ENCODE results near the gene CABP5. TPM values are rescaled to one million over a fixed set of nuclear protein-coding genes. Genes with fewer than 3 reads are reported as not detected.

Gene CABP5
- not detected in 5 replicates for total RNA-seq (2022; extraction: Qiagen RNA extraction; ENCODE audit: low read depth)

DNA sequence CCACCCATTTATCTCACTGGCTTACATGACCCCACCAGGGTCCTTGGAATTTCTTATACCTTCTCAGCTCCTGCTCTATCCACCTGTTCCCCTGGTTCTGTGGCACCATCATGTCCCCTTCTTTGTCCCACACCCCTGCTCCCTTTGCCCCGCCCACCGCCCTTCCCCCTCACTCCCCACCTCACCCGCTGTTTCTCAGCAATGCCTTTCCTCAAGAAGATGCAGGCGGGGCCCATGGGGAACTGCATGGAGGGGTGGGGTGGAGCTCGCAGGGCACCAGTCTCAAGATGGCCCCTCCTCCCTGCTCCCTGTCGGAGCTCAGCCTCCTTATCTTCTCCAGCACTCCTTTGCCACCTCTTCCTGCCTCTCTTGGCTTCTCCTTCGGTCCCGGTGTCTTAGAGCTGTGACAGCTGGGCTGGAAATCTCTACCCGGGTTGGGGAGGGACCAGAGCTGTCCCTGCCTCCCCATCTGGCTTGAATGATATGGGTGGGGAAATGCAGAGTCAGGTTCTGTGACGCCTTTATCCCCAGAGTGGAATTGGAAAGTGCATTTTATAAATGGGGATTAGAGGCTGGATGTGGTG is at the start of gene CABP5:
TSS of gene CABP5 (minus strand) at position 405 of the 584 bp plus-strand sequence. CDS start at position 248, 157 bp downstream.

DNA sequence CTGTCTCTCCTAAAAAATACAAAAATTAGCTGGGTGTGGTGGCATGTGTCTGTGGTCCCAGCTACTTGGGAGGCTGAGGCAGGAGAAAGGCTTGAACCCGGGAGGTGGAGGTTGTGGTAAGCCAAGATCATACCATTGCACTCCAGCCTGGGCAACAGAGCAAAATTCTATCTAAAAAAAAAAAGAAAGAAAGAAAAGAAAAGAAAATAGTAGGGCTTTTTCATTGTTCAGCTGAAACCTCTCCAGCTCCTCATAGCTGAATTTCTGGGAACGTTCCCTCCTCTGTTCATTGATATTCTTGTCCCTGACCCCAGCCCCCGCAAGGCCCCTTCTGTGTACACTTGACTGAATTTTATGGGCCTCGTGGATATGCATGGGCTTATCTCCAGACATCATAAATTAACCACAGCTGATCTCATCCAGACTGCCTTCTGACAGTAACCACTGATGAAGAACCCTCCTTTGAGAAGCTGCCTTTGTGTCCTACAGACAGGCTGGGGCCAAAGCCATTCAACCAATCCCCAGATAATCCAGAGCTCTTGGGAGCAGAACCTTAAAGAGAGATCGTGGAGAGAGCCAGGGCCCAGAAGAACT is 49.6 kb downstream of the CABP5 start, which contains the start of gene ELSPBP1:
TSS of gene ELSPBP1 (plus strand) at position 424 of the 594 bp plus-strand sequence. CDS start 14,036 bp downstream, outside the sequence.

DNA sequence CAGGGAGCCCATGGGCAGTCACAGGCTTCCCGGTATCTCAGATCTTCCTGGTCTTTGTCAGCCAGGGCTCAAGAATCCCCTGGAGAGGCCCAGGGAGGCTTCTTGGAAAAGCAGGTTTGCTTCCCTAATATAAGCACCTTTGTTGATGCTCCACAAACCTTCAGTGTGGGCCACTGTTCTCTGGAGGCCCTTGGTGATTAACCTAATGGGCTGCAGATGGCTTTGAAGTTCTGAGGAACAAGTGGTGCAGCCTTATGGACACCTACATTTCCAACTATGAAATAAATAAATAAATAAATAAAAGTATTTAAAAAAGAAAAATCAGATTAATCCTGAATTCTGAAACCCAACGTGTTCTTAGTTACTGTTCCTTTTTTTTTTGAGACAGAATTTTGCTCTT is 51.8 kb downstream of the CABP5 start, which contains the start of gene BSPH1:
TSS of gene BSPH1 (minus strand) at position 101 of the 400 bp plus-strand sequence. CDS start at position 12, 89 bp downstream.

Other genes with a start within 250 kb of the CABP5 start
- gene TPRX1, start 239.5 kb downstream of the CABP5 start, total RNA-seq (2022; extraction: Qiagen RNA extraction; ENCODE audit: low read depth) = not detected in 5 replicates
- gene CRX, start 222.1 kb downstream of the CABP5 start, total RNA-seq (2022; extraction: Qiagen RNA extraction; ENCODE audit: low read depth) = not detected in 5 replicates
- not detected in 5 replicates for gene TPRX2, start 184.8 kb downstream of the CABP5 start, total RNA-seq (2022; extraction: Qiagen RNA extraction; ENCODE audit: low read depth)
- not detected in 5 replicates for gene SULT2A1, start 157.8 kb downstream of the CABP5 start, total RNA-seq (2022; extraction: Qiagen RNA extraction; ENCODE audit: low read depth)
- gene BSPH1, start 51.9 kb downstream of the CABP5 start, total RNA-seq (2022; extraction: Qiagen RNA extraction; ENCODE audit: low read depth) = not detected in 5 replicates
- not detected in 5 replicates for gene ELSPBP1, start 49.4 kb downstream of the CABP5 start, total RNA-seq (2022; extraction: Qiagen RNA extraction; ENCODE audit: low read depth)
- gene PLA2G4C, start 66.7 kb upstream of the CABP5 start, total RNA-seq (2022; extraction: Qiagen RNA extraction; ENCODE audit: low read depth) = 7.9 to 17.2 TPM (median 10.4 TPM) in 5 replicates
- 56.5 to 65.6 TPM (median 62.2 TPM) in 5 replicates for gene LIG1, start 126.3 kb upstream of the CABP5 start, total RNA-seq (2022; extraction: Qiagen RNA extraction; ENCODE audit: low read depth)
- 4.8 to 6.7 TPM (median 6.3 TPM) in 5 replicates for gene ZSWIM9, start 126.6 kb upstream of the CABP5 start, total RNA-seq (2022; extraction: Qiagen RNA extraction; ENCODE audit: low read depth)
- 11.1 to 19.2 TPM (median 16.9 TPM) in 5 replicates for gene CARD8, start 211.8 kb upstream of the CABP5 start, total RNA-seq (2022; extraction: Qiagen RNA extraction; ENCODE audit: low read depth)
- gene ZNF114, start 226.0 kb upstream of the CABP5 start, total RNA-seq (2022; extraction: Qiagen RNA extraction; ENCODE audit: low read depth) = 7.0 to 7.4 TPM (median 7.1 TPM) in 5 replicates

Data from A549 treated with GW870086 at 1 μM for 4 hours (cell line).